ENCODE measurements around the gene TMPRSS6. TPM values are rescaled to one million over a fixed set of nuclear protein-coding genes. Genes with fewer than 3 reads are reported as not detected.
A peak's percentile ranks its signal among the peaks of the same experiment; 100 is the strongest.
"Not testable (repeated sequence)": the region's sequence is repeated elsewhere in the genome, so short reads cannot be mapped to it uniquely, and the experiment has no call there.

Gene TMPRSS6
- polyA plus RNA-seq, 3 donors, result 0.24 to 0.53 (median 0.44) TPM

DNA sequence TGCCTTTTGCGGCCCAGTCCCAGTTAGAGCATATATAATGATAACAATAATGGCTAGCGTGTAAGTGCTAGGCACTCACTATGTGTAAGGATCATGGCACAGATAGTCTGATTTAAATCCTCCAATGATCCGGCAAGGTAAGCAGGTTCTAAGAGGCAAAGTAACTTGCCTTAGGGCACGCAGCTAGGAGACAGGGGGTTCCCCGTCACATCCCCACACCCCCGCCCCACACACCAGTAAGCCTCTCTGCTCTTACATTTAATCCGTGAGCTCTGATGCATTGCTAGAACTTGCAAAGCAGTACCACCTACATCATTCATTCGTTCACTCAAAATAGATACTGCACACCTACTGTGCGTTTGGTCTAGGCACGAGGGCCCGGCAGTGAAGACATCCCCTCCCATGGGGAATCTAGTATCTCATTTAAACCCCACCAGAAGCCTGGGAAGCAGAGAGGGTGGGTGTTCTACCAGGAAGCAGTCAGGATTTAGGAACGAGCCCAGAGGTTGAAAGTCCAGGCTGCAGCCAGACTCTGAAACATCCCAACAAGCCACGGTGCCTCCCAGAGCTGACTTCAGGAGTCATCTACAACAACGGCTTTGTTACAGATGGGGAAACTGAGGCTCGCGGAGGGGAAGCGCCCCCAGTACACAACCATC, 20.6 kb downstream of the TMPRSS6 start:
- no peak for DNase-seq

DNA sequence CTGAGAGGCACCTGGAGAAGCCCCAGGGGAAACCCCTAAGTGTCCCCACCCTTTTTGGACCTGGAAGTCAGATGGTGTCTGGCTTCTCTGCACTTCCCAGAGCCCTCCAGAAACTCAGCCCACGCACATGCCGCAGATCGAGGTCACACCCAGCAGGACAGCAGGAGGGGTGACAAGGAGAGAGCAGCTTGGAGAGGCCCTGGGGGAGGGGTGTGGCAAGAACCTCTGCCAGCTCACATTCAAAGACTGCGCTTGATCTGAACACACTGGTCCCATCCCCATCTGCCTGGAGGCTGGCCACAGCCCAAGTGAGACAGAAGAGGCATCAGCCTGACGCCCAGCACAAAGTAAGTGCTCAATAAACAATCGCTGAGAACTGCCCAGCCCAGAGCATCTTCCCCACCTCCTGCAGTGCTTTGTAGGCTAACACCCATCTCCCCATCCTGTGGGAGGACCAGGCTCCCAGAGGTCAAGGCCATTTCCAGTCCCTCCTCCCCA, 21.4 kb downstream of the TMPRSS6 start:
- DNase-seq, result no peak

DNA sequence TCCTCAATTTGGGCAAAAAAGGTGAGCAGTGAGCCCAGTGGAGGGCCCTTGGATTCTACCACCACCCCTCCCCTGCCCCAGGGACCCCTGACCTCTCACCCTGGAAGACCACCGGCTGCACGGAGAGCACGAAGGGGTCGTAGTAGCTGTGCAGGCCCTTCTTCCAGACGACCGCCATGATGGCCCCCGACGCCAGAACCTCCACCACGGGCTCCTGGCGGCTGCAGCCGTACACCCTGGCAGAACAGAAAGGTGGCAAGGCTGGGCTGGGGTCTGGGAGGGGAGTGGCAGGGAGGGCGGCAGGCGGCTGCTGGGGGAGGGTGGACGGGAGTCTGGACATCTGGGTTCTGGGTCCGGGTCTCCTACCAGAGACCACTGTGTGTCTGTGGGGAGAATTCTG, 23.3 kb downstream of the TMPRSS6 start:
- DNase-seq, result no peak

DNA sequence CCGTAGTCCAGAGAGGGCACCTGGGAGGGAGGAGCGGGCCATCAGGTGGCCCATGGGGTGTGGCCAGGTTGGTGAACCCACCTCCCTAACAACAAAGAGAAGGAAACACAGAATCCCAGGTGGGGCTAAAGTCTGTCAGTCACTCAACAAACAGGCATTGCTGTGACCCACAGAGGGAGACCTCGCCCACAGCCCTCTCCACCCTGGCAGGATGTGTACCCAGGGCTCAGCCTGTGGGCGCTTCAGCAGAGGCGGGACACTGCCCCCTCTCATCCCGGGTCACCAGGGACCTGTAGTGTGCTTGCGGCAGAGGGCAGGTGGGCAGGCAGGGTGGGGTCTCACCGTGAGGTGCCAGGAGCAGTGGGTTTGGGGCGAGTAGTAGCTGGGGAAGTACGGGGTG, 25.1 kb downstream of the TMPRSS6 start:
- DNase-seq, result no peak

DNA sequence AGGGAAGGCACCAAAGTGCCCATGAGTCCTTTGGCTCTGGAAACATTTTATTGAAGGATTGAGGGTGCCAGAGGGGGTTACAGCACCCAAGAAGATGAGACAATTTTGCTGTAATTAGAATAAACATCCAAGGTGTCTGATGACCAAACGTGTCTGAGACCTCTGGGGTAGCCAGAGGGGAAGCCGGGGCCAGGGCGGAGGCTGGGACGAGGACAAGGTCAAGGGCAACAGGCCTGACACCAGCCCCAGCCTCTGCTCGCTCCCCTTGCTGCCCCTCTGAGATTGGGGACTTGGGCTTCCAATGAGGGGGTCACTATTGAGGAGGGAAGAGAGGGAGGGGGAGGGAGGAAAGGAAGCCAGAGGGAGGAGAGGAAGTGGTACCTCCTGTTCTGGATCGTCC, 25.6 kb downstream of the TMPRSS6 start:
- no peak for DNase-seq

DNA sequence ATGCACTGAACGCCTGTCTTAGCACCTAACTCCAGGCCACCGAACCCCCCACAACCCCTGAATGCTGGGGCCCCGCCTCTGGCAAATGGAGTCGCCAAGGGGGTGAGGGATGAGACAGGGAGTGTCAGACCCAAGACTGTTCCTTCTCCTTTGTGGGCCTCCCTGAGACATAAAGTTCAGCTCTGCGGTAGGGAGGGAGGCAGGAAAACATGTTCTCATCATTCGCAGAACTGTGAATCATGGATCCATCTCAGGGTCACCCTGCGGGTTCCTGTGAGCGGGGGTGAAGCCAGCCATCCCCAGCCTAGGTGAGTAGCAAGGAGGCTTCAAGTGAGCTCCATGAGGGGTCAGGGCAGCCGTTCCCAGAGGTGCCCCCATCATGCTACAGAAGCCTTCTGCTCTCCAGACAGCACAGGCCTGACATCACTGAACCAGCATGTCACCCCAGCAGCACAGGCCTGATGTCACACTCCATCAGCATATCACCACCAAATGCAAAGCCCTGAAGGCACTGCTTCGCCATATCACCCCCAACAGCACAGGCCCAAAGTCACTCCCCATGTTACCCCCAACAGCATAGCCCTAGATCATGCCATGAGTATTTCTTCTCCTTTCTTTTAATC, 27.2 kb downstream of the TMPRSS6 start:
- DNase-seq, result no peak

DNA sequence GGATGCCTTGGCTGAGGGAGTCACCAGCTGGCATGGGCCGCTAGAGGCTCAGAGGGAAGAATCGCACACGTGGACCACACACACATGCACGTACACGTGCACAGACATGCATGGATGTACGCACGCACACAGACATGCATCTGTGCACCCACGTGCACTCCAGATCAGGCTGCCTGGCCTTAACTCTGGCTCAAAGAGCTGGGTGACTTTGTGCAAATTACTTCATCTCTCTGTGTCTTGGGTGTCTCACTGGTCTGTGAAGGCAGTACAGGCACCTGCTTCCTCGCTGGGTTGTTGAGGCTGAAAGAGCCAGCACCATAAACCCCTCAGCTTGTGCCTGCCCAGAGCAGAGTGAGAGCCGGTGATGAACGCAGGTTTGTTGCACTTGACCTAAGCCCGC, 28.7 kb downstream of the TMPRSS6 start:
- DNase-seq, result no peak

DNA sequence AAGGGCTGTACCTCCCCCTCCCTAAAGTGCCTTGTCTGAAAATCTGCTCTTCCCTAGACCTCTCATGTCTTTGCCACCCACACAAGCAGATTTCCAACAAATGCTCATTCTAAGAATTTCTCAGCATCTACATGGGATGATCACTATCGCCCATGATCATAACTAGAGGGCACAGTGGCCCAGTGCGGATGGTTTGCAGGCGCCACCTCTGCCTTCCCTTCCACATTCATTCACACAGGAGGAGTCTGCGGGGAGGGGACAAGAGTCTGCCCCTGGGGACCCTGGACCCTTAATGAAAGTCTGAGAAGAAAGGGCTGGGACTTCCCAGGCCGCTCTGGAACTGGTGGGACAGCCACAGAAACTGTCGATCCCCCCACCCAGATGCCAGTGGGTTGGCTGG, 29.1 kb downstream of the TMPRSS6 start:
- no peak for DNase-seq

DNA sequence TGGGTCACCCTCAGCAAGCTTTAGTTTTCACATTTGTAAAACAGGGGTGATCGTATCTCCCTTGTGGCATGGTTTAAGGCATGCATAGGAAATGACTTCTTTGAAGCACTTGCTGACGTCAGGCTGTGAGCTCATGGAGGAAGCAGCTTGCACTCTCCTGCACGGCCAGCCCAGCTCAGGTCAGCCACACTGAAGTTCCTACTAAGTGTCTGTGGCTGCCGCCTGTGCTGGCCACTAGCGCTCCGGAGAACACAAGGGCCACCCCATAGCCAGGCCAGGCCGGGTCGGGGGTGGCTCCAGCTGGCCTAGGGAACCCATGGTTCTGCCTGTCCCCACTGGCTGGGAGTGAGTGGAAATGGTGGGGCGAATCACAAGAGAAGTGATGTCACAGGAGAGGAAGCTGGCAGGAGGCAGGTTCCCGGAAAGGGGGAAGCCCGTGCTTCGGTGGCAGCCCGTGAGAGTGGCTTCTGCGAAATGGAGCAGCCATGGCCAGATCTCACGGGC, 29.8 kb downstream of the TMPRSS6 start:
- peak; percentile 29 for DNase-seq

DNA sequence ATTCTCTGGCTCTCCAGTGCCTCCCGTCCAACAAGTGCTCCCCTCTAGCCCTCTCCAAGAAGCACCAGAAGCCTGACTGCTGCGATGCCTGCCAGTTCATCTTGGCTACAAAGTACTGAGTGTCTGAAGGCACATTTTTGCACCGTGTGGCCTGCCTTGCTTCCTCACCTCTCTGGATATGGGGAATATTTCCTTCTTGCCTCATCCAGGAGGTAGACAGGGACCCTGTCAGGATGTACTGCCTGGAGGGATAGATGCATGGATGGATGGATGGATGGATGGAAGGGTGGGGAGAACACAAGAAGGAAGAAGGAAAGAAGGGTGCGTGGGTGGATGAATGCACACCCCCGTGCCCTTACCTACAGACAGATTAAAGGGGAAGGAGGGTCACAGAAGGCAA, 30.4 kb downstream of the TMPRSS6 start:
- DNase-seq, result no peak

DNA sequence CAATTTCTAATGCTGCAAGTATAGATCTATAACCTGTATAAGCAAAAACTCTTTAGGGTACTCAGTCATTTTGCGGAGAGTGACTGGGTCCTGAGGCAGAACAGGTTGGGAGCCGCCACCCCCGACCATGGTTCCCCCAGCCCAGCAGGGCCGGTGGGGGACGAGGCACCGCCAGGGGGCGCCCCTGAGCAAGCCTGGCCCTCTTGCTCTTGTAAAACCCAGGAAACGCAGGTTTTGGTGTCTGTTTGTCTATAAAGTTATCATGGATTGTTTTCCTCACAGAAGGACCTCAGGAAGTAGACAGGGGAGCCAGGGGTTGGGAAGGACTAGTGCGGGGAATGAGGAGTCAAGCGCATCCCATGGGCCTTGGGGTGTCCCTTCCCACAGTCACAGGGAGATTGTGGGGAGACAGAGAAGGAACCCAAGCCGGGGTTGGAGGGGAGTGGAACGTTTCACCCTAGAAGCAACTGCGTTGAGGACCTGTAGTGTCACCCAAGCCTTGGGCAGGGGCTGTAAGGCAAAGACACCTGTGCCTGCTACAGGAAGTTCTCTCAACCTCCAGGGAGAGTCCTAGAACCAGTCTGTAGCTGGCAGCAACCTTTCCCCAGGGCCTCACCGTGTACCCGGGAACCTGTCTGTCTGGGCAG, 31.6 kb downstream of the TMPRSS6 start:
- DNase-seq, result peak; percentile 49

DNA sequence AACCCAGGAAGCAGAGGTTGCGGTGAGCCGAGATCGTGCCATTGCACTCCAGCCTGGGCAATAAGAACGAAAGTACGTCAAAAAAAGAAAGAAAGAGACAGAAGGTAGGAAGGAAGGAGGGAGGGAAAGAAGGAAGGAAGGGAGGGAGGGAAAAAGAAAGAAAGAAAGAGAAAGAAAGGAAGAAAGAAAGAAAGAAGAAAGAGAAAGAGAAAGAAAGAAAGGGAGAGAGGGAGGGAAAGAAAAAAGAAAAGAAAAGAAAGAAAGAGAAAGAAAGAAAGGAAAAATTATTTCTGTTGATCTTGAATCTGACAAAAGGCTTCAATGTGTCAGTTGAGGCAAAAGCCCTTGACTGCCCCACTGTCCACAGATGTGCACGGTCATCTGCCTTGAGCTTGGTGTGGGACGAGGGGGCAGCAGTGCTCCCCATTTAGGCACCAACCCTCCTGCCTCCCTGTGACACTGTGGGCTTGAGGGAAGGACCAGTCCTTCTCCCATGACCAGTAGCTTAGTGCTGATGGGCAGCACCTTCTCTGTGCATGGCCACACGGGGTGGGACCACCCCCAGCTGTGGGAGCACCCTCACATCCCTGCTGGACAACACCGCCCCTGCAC, 33.6 kb downstream of the TMPRSS6 start:
- no peak for DNase-seq

DNA sequence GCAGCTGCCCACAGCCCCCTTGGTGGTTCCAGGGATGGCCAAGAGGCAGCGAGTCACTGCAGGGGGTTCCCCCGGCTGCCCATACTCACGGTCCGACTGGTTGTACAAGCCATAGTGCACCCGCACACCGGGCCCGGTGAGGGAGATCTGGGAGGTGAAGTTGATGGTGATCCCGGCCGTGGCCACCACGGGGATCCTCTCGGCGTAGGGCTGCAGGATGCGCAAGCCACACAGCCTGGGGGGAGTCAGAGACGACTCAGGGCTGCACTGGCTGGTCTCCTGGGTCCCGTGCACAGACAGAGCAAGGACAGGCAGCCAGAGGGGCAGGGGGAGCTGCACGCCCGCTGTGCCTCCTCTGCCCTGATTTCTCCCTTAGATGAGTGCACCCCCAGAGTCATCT, 34.5 kb downstream of the TMPRSS6 start:
- no peak for DNase-seq

DNA sequence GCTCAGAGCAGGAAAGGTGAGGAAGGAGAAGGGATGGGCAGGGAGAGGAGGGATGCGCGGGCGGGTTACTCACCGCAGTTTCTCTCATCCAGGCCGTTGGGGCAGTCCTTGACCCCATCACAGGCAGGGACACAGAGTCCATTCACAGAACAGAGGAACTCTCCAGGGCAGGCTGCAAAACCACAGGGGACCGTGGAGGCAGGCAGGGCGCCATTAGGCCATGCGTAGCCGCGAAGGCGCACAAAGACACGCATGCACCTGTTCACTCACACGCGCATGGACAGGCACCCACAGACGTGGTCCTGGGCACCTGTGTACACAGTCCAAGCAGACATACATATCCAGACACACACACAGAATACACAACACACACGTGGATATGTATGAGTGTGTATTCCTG, 35.0 kb downstream of the TMPRSS6 start:
- no peak for DNase-seq

DNA sequence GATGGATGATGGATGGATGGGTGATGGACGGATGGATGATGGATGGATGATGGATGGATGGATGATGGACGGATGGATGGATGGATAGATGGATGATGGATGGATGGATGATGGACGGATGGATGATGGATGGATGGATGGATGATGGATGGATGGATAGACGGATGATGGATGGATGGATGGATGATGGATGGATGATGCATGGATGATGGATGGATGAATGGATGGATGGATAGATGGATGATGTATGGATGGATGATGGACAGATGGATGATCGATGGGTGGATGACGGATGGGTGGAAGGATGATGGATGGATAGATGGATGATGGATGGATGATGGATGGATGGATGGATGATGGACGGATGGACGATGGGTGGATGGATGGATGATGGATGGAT, 36.8 kb downstream of the TMPRSS6 start:
- DNase-seq, result no peak

DNA sequence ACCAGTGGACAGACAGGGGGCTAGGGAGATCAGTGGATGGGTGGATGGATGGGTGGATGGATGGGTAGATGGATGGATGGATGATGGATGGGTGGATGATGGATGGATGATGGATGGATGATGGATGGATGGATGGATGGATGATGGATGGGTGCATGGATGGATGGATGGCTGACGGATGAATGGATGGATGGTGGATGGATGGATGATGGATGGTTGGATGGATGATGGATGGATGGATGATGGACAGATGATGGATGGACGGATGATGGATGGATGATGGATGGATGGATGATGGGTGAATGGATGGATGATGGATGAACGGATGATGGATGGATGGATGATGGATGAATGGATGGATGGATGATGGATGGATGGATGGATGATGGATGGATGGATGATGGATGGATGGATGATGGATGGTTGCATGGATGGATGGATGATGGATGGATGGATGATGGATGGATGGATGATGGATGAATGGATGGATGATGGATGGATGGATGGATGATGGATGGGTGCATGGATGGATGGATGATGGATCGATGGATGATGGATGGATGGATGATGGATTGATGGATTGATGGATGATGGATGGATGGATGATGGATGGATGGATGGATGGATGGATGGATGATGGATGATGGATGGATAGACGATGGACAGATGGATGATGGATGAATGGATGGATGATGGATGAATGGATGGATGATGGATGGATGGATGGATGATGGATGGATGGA, 37.5 kb downstream of the TMPRSS6 start:
- not testable (repeated sequence) for DNase-seq

DNA sequence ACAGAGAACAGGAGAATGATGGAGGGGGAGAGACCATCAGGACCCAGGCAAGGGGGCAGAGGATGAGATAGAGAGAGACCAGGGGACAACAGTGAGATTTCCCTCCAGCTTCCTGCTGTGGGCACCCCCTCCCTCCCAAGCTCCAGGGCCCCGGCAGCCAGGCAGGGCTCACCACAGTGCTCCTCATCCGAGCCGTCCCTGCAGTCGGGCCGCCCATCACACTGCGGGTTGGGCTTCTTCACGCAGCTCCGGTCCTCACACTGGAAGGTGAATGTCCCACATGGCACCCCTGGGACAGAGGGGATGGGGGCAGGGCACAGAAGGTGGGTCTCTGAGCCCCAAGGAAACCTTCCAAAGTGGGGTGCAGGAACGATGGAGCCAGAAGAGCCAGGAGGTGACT, 38.8 kb downstream of the TMPRSS6 start:
- no peak for DNase-seq

DNA sequence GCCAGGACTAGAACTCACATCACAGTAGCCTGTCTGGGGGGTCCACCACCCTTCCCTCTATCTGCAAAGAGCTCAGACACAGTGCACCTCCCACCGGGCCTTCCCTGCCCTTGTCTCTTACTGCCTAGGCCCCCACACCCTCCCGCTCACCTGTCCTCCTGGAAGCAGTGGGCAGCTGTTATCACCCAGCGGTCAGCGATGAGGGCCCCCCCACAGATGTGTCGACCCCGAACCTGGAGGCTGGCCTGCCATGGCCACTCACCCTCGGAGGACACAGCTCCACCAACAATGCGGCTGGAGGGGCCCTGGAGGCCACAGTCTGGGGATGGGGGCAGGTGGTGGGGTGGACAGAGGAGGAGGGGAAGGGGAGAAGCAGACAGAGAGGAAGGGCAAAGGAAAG, 39.2 kb downstream of the TMPRSS6 start:
- no peak for DNase-seq

DNA sequence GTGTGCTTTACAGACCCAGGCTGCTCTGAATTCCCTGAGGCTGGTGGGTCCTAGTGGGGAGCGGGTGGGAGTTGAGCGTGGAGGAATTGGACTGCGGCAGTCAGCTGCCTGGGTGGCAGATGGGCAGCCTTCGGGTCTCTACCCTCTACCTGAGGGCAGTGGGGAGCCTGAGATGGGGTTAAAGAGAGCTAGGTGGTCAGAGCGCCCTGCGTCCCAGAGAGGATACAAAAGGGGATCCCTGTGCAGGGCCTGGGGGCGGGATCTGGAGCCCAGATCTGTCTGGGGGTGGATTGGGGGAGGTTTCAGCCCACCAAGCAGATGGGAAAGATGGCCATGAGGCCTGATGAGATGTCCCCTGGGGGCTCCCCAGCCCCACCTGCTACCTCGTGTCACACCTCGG, 39.8 kb downstream of the TMPRSS6 start:
- no peak for DNase-seq

DNA sequence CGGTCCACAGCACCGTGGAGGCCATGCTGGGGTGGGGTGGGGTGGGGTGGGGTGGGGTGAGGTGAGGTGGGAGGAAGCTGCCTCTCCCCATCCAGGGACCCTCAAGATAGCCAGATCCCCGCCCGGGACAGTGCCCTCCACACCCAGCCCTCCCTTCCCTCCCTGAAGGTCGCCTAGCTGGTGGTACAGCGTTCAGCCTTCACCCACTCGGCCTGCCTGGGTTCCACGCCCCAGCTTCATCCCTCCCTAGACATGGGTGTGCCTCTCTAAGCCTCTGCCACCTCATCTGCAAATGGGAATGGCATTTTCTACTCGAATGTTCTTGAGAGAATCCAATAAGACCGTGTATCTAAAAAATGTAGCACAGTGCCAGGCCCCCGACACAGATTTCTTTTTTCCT, 40.2 kb downstream of the TMPRSS6 start:
- DNase-seq, result no peak

DNA sequence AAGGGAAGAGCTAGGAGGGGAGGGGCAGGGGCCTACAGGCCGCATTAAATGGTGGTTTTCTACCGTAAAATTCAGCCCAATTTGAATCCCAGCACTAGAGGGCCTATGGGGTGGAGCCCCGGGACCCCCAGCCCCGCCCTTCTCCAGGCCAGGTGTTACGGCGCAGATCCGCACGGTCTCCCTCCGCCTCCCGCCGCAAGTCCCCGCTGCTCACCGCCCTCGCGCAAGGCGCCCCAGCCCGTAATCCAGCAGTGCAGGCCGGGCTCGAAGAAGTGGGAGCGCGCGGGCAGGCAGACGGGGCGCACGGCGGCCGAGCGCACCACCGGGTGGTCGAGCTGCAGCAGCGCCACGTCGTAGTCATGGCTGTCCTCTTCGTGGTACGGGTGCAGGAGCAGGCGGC, 40.7 kb downstream of the TMPRSS6 start:
- no peak for DNase-seq

DNA sequence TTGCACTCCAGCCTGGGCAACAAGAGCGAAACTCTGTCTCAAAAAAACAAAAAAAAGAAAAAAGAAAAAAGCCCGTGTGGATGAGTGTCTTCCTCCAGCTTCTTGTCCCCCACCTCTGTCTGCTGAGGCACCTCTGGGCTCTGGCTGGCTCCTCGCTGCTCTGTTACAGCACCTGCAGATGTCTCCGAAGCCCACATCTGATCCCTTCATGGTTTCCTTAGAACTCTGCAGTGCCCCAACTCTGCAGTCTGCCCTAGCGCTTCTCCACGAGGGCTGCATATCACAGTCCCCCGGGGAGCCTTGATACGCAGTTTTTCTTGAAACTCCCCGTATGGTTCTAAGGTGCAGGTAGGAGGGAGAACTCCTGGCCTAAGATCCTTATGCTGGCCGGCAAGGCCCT, 42.1 kb downstream of the TMPRSS6 start:
- DNase-seq, result no peak
